SH-SY5Y (cell line): ENCODE measurements around the gene SLX4IP.

Source experiments
- GATA2 ChIP-seq: IDR thresholded peaks from 2 replicates; pipeline ENCODE4 v1.6.1; 2011; ENCODE audit warnings: mild to moderate bottlenecking, low read depth, low read length
- GATA3 ChIP-seq: IDR thresholded peaks from 2 replicates; pipeline ENCODE4 v1.6.1; 2011; ENCODE audit warnings: low read depth, mild to moderate bottlenecking, low read length, moderate library complexity

GRCh38 chr20:10536531-10536930 lies 101.4 kb downstream of the SLX4IP start:
- TF ChIP-seq GATA2: no peak
- TF ChIP-seq GATA3: no peak
